Dedifferentiated amniotic fluid mesenchymal stem cell (primary cell): ENCODE measurements around the gene MB21D2.
"Not testable (repeated sequence)": the region's sequence is repeated elsewhere in the genome, so short reads cannot be mapped to it uniquely, and the experiment has no call there.

Experiments used
- DNase-seq: peaks from one replicate; pipeline ENCODE4 v3.0.0-alpha.2; 2016; ENCODE audit errors: extremely low spot score

MB21D2 gene, protein sequence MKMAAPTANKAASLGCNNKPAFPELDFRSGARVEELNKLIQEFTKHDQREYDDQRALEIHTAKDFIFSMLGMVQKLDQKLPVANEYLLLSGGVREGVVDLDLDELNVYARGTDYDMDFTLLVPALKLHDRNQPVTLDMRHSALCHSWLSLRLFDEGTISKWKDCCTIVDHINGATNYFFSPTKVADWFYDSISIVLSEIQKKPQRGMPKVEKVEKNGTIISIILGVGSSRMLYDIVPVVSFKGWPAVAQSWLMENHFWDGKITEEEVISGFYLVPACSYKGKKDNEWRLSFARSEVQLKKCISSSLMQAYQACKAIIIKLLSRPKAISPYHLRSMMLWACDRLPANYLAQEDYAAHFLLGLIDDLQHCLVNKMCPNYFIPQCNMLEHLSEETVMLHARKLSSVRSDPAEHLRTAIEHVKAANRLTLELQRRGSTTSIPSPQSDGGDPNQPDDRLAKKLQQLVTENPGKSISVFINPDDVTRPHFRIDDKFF

GRCh38 chr3:192917404-192918274 is at the start of gene MB21D2:
TSS of gene MB21D2 (minus strand) at chr3:192917856. CDS start at chr3:192917840, 16 bp downstream.
- peak; percentile 84 for DNase-seq

- DNase-seq: not testable (repeated sequence)
Measured at GRCh38 chr3:192964959-192965719, 47.5 kb upstream of the MB21D2 start.

DNA sequence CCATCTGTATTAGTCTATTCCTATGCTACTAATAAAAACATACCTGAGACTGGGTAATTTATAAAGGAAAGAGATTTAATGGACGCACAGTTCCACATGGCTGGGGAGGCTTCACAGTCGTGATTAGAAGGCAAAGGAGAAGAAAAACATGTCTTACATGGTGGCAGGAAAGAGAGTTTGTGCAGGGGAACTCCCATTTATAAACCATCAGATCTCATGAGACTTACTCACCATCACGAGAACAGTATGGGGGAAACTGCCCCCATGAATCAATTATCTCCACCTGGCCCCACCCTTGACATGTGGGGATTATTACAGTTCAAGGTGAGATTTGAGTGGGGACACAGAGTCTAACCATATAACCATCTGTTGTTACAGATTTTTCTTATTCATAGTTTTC is 42.1 kb upstream of the MB21D2 start:
- DNase-seq: no peak

- DNase-seq: no peak
Measured at GRCh38 chr3:192958219-192958872, 40.7 kb upstream of the MB21D2 start.

GRCh38 chr3:192957441-192958021 is 39.9 kb upstream of the MB21D2 start:
- no peak for DNase-seq

- DNase-seq: no peak
Measured at GRCh38 chr3:192953926-192954325, 36.3 kb upstream of the MB21D2 start.

DNA sequence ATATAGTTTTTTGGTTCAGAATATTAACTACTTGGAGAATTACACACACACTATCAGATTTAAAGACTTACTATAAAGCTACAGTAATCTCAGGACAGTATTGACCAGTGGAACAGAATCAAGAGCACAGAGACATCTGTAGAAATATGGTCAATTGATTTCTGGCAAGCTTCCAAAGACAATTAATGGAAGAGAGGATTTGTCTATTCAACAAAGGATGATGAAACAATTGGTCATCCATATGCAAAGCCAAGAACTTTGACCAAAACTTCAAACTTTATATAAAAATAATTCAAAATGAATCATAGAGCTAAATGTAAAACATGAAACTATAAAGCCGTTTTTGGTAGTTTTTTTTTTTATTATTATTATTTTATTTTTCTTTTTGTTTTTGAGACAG is 29.8 kb upstream of the MB21D2 start:
- DNase-seq: no peak

DNA sequence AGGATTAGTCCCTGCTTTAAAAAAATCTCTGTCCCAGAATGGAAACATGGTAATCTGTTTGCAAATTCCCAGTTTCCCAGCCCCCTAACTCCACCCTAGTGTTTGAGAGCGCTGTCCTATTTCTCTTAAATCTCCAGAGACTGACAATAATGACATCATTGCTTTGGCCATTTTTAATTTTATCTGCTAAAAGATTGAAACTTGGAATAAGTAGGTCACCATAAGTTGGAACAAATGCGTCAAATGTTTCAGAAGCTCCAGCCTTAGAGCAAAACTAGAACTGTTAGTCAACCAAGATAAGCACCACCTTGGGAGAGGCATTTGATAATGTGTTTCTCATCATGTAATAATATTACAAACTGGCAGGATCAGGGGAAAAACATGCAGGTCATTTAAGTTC is 25.7 kb upstream of the MB21D2 start:
- DNase-seq: no peak

GRCh38 chr3:192942625-192943024 is 25.0 kb upstream of the MB21D2 start:
- DNase-seq: no peak

- no peak for DNase-seq
Measured at GRCh38 chr3:192940129-192940528, 22.5 kb upstream of the MB21D2 start.

DNA sequence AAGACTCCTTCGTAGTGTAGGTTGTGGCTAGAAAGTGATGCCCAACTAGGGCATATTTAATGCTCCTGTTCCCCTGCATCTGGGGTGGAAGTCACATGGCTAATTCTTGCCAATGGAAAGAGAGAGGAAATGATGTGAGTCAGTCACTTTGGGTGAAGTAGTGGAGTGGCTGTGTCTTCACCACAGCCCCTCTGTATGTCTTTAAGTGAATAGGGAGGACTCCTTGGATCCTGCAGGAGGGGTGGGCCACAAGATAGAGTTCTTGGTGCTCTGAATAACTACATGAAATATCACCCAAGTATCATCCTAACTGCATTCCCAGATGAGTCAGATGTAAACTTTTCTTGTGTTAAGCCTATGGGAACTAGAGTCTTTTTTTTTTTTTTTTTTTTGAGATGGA is 17.8 kb upstream of the MB21D2 start:
- no peak for DNase-seq

GRCh38 chr3:192933779-192934460 is 16.3 kb upstream of the MB21D2 start:
- no peak for DNase-seq

- no peak for DNase-seq
Measured at GRCh38 chr3:192933259-192933658, 15.6 kb upstream of the MB21D2 start.

DNA sequence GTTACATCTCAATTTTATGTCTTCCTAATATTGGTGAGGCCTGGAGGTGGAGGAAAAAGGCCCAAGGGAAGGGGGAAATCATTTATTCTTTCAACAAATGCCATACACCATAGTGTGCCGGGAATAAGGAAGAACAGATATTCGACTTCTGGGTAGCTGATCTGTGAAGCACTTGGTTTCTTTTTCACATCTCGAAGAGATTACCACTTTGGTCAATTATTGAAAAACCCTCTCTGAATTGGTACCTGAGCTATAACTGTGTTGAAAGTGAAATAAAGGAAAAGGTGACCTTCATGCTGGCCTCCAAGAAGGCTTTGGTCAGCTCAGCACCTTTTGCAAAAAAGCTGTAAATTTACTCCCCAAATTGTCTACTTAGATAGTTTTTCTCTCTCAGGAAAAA is 14.2 kb upstream of the MB21D2 start:
- DNase-seq: no peak

DNA sequence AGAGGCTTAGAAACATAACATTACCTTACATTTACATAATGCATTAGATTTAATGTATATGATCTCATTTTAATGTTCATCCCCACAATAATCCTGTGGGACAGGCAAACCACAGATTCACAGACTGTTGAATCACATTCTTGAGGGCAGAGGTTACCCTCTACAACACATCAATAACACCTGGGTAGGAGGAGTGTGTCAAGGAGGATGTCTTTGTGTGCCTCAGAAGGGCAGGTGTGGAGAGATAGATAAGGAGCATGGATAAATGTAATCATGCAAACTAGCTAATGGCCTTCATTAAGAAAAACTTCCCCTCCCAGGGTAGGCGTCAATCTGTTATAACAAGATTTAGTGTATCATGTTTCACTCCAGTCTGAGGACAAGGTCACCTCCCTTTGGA is 12.9 kb upstream of the MB21D2 start:
- no peak for DNase-seq

- no peak for DNase-seq
Measured at GRCh38 chr3:192929755-192930547, 12.3 kb upstream of the MB21D2 start.

- no peak for DNase-seq
Measured at GRCh38 chr3:192929146-192929545, 11.5 kb upstream of the MB21D2 start.

GRCh38 chr3:192928720-192929119 is 11.1 kb upstream of the MB21D2 start:
- DNase-seq: no peak

- no peak for DNase-seq
Measured at GRCh38 chr3:192928016-192928415, 10.4 kb upstream of the MB21D2 start.

DNA sequence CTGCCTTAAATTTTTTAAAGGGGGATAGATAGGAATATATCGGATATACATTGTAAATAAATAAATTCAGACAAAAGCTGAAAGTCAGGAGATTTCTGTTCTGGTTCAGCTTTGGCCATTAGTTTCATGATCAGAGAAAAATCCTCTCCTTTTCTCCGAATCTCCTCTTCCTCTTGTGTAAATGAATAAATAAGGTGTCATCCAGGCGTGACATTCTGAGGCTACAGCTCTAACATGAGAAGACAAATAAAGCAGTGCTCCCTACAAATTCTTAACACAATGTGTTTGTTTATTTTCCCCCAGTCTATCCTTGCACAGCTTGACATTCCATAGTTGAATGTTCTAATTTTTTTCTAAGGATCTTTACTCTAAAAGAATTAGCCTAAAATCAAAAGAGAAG is 9.4 kb upstream of the MB21D2 start:
- DNase-seq: no peak
